Colonic mucosa (tissue), 4 donors: Measurements from ENCODE around the gene PMF1. TPM values are rescaled to one million over a fixed set of nuclear protein-coding genes. Genes with fewer than 3 reads are reported as not detected.

Experiments used
- DNase-seq: peaks from one replicate; pipeline ENCODE4 v3.0.0-alpha.2; 2020
- H3K27ac ChIP-seq: fragments of 200-600 bp; one replicate; pipeline ENCODE4 v1.8.0; 2021
- H3K27me3 ChIP-seq: fragments of 200-600 bp; one replicate; pipeline ENCODE4 v1.8.0; 2021
- H3K36me3 ChIP-seq: fragments of 200-600 bp; one replicate; pipeline ENCODE4 v1.8.0; 2021
- H3K4me1 ChIP-seq: fragments of 200-600 bp; one replicate; pipeline ENCODE4 v1.8.0; 2021; ENCODE audit warnings: mild to moderate bottlenecking
- H3K4me3 ChIP-seq: fragments of 200-600 bp; one replicate; pipeline ENCODE4 v1.8.0; 2021
- H3K9ac ChIP-seq, 2 donors: one replicate each; pipeline ENCODE4 v1.7.0; 2013; ENCODE audit warnings: control low read depth in 2 of 2, low read depth in 2 of 2, low read length in 2 of 2
- H3K9me3 ChIP-seq: fragments of 200-600 bp; one replicate; pipeline ENCODE4 v1.8.0; 2021
- intact Hi-C: fragments of 100-400 bp; cut with DNase I; formaldehyde crosslinking; loops from one replicate; pipeline ENCODE4 v1.14.1; 2022
- total RNA-seq, 2 donors: library from RNA; stranded (reverse); fragmentation: NEBNext Ultra II Directional in 1 of 2; extraction: Animal tissue kit (Norgen Biotek cat#: 25700) in 1 of 2; gene quantifications; one replicate each; pipeline ENCODE4 v1.2.1, GENCODE V29; 2021
- TF ChIP-seq, protein P1 (sequence below): fragments of 200-600 bp; IDR thresholded peaks from one replicate; pipeline ENCODE4 v1.8.0; 2022; ENCODE audit warnings: antibody characterized with exemption, mild to moderate bottlenecking
- donor health status: healthy.
- donor health status: DM: no; HTN: no; CAD: no.
- donor health status: DM: no; HTN: no; CAD: no.

Gene PMF1, protein sequence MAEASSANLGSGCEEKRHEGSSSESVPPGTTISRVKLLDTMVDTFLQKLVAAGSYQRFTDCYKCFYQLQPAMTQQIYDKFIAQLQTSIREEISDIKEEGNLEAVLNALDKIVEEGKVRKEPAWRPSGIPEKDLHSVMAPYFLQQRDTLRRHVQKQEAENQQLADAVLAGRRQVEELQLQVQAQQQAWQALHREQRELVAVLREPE
- total RNA-seq = 10 to 100 TPM; 44.4 to 49.4 TPM

DNA sequence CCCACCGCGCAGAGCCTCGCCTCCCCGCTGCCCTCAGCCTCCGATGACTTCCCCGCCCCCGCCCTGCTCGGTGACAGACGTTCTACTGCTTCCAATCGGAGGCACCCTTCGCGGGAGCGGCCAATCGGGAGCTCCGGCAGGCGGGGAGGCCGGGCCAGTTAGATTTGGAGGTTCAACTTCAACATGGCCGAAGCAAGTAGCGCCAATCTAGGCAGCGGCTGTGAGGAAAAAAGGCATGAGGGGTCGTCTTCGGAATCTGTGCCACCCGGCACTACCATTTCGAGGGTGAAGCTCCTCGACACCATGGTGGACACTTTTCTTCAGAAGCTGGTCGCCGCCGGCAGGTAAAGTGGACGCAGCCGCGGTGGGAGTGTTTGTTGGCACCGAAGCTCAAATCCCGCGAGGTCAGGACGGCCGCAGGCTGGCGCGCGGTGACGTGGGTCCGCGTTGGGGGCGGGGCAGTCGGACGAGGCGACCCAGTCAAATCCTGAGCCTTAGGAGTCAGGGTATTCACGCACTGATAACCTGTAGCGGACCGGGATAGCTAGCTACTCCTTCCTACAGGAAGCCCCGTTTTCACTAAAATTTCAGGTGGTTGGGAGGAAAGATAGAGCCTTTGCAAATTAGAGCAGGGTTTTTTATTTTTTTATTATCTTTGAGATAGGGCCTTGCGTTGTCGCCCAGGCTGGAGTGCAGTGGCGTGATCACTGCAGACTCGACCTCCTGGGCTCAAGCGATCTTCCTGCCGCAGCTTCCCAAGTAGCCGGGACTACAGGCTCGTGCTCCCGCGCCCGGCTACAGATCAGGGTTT lies at the start of gene PMF1:
Gene PMF1 (plus strand): TSS at position 175 of the 811 bp plus-strand sequence. CDS start 9 bp downstream, at position 184.
- Histone ChIP-seq H3K9me3 (no peaks in the 10 kb centered on the region), H3K27me3 (no peaks in the 10 kb centered on the region), H3K36me3 (no peaks in the 10 kb centered on the region), H3K4me3 (peak within 1 kb of the TSS; percentile 76), H3K9ac (peak within 1 kb of the TSS; percentile 85 to 88), H3K27ac (peak within 1 kb of the TSS; percentile 93), H3K4me1 (peaks cover 4% of the 10 kb centered on the region)
- intact Hi-C loops = no loop called here
- DNase-seq = peak; percentile 98
- TF ChIP-seq, protein P1, sequence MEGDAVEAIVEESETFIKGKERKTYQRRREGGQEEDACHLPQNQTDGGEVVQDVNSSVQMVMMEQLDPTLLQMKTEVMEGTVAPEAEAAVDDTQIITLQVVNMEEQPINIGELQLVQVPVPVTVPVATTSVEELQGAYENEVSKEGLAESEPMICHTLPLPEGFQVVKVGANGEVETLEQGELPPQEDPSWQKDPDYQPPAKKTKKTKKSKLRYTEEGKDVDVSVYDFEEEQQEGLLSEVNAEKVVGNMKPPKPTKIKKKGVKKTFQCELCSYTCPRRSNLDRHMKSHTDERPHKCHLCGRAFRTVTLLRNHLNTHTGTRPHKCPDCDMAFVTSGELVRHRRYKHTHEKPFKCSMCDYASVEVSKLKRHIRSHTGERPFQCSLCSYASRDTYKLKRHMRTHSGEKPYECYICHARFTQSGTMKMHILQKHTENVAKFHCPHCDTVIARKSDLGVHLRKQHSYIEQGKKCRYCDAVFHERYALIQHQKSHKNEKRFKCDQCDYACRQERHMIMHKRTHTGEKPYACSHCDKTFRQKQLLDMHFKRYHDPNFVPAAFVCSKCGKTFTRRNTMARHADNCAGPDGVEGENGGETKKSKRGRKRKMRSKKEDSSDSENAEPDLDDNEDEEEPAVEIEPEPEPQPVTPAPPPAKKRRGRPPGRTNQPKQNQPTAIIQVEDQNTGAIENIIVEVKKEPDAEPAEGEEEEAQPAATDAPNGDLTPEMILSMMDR = no peak

DNA sequence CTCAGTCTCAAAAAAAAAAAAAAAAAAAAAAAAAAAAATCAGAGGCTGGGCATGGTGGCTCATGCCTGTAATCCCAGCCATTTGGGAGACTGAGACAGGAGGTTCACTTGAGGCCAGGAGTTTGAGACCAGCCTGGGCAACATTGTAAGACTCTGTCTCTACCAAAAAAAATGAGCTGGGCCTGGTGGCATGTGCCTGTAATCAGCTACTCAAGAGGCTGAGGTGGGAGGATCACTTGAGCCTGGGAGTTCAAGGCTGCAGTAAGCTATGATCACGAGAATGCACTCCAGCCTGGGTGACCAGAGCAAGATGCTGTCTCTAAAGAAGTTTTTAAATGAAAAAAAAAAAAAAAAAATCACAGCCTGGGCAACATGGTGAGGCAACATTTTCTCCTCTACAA lies 49.1 kb upstream of the PMF1 start:
- TF ChIP-seq, protein P1 = no peak
- Histone ChIP-seq H3K27me3 (no peaks in the 10 kb centered on the region), H3K4me3 (no peak overlapping the region), H3K9me3 (no peaks in the 10 kb centered on the region), H3K9ac (no peak overlapping the region), H3K4me1 (peaks cover 4% of the 10 kb centered on the region), H3K36me3 (no peaks in the 10 kb centered on the region), H3K27ac (no peak overlapping the region)
- DNase-seq = no peak
- intact Hi-C loops = no loop called here

DNA sequence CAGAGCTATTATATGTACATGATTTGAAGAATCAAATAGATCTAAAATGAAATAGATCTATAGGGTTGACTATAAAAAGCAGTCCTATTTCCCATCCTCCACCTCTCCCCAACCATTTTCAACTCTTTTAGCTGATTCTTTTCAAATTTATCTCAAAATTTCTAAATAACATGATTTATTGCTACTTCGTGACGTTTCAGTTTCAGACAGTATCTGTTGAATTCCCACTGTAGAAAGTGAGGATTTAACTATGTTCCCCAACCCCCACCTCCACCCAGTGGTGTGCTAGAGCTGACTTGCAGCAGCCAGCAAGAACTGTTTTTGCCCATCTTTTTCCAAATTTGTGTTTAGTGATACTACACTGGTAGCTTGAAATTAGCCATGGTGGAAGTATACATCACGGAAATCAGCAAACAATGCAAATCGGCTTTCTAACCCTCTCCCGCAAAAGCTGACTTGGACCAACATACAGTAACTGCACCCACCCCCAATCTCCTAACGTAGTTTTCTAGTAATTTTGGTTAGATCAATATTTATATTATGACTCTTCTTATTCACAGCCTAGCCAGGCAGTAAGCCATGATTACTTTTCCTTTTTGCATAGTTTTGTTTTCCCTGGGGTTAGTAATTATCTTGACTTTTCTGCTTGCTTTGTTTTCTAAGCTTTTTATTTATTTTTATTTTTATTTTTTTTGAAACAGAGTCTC lies 48.5 kb upstream of the PMF1 start:
- no peaks in the 10 kb centered on the region for H3K27me3 ChIP-seq
- no peaks in the 10 kb centered on the region for H3K36me3 ChIP-seq
- no peaks in the 10 kb centered on the region for H3K9me3 ChIP-seq
- no peak overlapping the region for H3K4me3 ChIP-seq
- TF ChIP-seq, protein P1 = no peak
- H3K4me1 ChIP-seq = peaks cover 4% of the 10 kb centered on the region
- no peak overlapping the region for H3K9ac ChIP-seq
- no peak for DNase-seq
- intact Hi-C loops = no loop called here
- no peak overlapping the region for H3K27ac ChIP-seq

DNA sequence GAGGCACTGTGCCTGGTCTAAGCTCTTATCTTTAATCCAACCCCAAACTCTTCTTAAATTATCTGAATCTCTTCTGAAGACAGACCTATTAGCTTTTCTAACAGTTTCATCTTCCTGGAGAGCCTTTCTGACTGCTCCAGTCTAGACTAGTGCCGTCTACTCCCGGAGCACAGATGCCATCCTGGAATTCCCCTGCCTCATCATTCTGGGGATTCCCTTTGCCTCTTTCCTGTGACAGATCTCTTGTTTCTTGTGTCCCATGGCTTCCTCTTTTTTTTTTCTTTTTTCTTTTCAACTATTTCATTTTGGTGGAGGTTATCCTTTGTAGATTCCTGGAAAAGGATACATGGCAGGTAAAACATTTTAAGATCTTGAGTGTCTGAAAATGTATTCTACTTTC lies 47.7 kb upstream of the PMF1 start:
- H3K9ac ChIP-seq = no peak overlapping the region
- no peaks in the 10 kb centered on the region for H3K36me3 ChIP-seq
- H3K4me1 ChIP-seq = peaks cover 4% of the 10 kb centered on the region
- no peak overlapping the region for H3K27ac ChIP-seq
- no peaks in the 10 kb centered on the region for H3K9me3 ChIP-seq
- TF ChIP-seq, protein P1 = no peak
- no peaks in the 10 kb centered on the region for H3K27me3 ChIP-seq
- intact Hi-C loops = no loop called here
- DNase-seq = no peak
- H3K4me3 ChIP-seq = no peak overlapping the region

DNA sequence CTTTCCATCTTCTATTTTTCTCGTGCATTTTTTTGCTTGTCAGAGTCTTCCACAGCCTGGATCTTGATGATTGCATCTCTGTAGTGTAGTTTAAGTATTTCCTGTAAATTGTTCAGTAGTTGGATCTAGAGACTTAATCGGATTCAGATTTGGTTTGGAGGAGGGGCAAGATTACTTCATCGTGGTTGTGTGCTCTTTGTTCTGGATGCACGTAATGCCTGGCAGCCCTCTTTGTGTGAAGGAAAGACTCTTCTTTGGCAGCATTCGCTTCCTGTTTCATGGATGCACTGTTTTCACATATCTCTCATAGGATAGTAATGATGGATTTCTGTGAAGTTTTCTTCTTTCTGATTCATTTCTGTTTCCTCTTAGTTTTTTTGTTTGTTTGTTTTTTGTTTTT lies 45.3 kb upstream of the PMF1 start:
- Histone ChIP-seq H3K4me1 (no peaks in the 10 kb centered on the region), H3K4me3 (no peak overlapping the region), H3K9ac (no peak overlapping the region), H3K27ac (no peak overlapping the region), H3K36me3 (no peaks in the 10 kb centered on the region), H3K9me3 (no peaks in the 10 kb centered on the region), H3K27me3 (no peaks in the 10 kb centered on the region)
- intact Hi-C loops = no loop called here
- no peak for DNase-seq
- TF ChIP-seq, protein P1 = no peak
